ENCODE results near the gene TCP10L. TPM values are rescaled to one million over a fixed set of nuclear protein-coding genes. Genes with fewer than 3 reads are reported as not detected.
A peak's percentile ranks its signal among the peaks of the same experiment; 100 is the strongest.
"Not testable (repeated sequence)": the region's sequence is repeated elsewhere in the genome, so short reads cannot be mapped to it uniquely, and the experiment has no call there.

TCP10L gene
- total and polyA plus RNA-seq, 5 donors, result 1.4 to 3.4 (median 1.9) TPM

DNA sequence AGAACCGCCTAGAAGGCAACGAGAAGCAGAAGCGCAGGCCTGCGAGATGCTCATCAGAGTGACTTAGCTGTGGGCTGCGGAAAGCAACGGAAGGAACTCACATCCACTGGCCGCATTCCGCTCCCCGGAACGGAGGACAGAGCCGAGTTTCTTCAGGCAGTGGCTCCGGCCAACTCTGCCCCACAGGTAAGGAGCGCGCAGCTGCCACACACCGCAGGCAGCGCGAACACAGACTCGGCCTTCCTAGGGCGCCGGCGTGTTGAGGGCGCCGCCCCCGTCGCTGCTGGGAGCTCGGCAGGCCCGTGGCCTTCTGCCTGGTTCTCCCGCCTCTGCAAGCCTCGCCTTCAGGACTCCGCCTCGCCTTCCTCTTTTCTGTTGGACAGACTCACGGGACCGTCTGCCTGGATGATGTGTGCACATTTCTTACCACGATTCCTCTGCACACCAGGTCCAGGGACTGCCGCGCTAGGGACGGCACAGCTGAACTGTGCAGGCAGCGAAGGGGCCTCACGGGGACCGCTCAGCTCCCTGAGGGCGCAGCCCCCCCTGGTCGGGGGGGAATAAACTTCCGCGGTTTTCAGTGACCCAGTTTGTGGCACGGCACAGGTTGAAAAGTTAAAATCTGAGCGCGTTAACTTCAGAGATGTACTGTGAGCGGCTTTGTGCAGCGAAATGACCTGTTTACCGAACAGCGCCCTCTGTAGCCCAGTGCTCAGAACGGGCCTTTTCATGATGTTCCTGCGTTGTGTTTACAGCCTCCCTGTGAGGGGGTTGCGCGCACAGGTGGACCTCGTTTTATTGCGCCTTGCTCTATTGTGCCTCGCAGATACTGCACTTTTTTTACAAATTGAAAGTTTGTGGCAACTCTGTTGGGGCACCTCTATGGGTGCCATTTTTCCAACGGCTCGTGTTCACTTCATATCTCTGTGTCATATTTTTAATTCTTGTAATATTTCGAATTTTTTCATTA is 15.8 kb downstream of the TCP10L start:
- no peaks in the 10 kb centered on the region for H3K9me3 ChIP-seq (ENCODE audit: control insufficient read depth, low read length)
- WGBS, result 4% methylated on average over 61 of the region's 61 CpGs
- H3K27me3 ChIP-seq (ENCODE audit: control insufficient read depth, insufficient read depth), result no peaks in the 10 kb centered on the region
- peak; percentile 93 to 95 for ATAC-seq
- H3K4me3 ChIP-seq (ENCODE audit: low read length), result peak overlapping the region; percentile 38
- H3K27ac ChIP-seq (ENCODE audit: low read length), result peak overlapping the region; percentile 22
- peak; percentile 75 to 91 (median 84) for DNase-seq
- H3K4me1 ChIP-seq (ENCODE audit: control insufficient read depth, insufficient read depth, low read length), result no peaks in the 10 kb centered on the region
- intact Hi-C loops (cut with DNase I), result loop anchor here (5.0 to 10.0 kb wide), 4 partner anchors 105 to 167 kb away; partner anchors contain the start of gene EVA1C (in 1 of the 4)

DNA sequence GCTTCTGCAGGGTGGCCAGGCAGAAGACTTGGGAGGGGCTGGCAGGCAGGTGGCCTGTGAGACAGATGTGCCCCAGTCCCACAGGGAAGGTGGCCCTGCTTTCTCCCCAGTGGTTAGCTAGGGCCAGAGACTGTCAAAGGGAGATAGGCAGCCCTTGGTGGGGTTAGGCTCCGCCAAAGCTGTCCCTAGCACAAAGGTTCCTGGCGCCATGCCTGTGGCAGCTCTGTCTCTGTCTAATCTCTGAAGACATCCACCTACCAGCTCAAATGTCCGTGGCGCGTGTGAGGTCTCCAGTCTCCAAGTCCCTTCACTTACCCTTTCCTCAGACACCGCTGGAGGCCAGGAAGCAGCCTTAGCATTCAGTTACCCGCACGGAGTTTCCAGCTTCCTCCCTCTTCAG is 17.7 kb downstream of the TCP10L start:
- DNase-seq (no peak), ATAC-seq (no peak)
- no peak overlapping the region for H3K27ac ChIP-seq (ENCODE audit: low read length)
- WGBS, result 94% methylated on average over 8 of the region's 8 CpGs
- no peaks in the 10 kb centered on the region for H3K27me3 ChIP-seq (ENCODE audit: control insufficient read depth, insufficient read depth)
- H3K9me3 ChIP-seq (ENCODE audit: control insufficient read depth, low read length), result no peaks in the 10 kb centered on the region
- intact Hi-C loops (cut with DNase I), result loop anchor here in 2 of 4 donors (5.0 to 10.0 kb wide), 3 partner anchors 103 to 165 kb away; partner anchors contain the start of gene EVA1C (in 1 of the 2)
- H3K4me3 ChIP-seq (ENCODE audit: low read length), result no peak overlapping the region
- no peaks in the 10 kb centered on the region for H3K4me1 ChIP-seq (ENCODE audit: control insufficient read depth, insufficient read depth, low read length)

DNA sequence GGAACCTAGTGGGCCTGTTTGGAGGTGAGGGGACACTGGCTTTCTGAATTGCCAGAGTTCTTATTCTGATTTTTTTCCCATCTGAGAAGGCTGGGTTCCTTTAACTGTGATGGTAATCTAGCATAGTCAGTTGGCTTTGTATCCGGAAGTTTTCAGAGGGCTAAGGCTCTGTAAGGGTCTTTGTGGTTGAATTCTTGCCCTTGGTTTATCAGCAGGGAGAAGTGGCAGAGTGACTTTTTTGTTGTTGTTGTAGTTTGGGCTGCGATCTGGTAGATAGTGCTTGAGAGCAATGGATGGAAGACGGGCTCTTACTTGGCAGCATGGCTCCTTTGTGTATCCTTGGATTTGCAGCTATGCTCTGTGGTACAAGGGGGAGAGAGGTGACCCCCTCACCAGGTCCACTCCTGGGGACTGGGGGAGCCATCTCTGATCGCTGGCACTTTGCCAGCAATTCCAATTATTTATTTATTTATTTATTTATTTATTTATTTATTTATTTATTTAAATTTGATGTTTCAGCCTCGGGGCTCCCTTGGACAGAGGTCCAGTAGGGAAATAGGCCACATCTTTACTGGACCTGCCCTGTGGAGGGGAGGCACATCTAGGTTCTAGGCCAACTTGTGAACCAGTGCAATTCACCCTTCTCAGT is 18.5 kb downstream of the TCP10L start:
- H3K4me3 ChIP-seq (ENCODE audit: low read length), result no peak overlapping the region
- no peaks in the 10 kb centered on the region for H3K4me1 ChIP-seq (ENCODE audit: control insufficient read depth, insufficient read depth, low read length)
- H3K27ac ChIP-seq (ENCODE audit: low read length), result no peak overlapping the region
- ATAC-seq, result no peak
- intact Hi-C loops (cut with DNase I), result loop anchor here in 2 of 4 donors (5.0 to 10.0 kb wide), 3 partner anchors 102 to 165 kb away; partner anchors contain the start of gene EVA1C (in 1 of the 2)
- H3K9me3 ChIP-seq (ENCODE audit: control insufficient read depth, low read length), result no peaks in the 10 kb centered on the region
- 88% methylated on average over 5 of the region's 5 CpGs for WGBS
- H3K27me3 ChIP-seq (ENCODE audit: control insufficient read depth, insufficient read depth), result no peaks in the 10 kb centered on the region
- no peak for DNase-seq

DNA sequence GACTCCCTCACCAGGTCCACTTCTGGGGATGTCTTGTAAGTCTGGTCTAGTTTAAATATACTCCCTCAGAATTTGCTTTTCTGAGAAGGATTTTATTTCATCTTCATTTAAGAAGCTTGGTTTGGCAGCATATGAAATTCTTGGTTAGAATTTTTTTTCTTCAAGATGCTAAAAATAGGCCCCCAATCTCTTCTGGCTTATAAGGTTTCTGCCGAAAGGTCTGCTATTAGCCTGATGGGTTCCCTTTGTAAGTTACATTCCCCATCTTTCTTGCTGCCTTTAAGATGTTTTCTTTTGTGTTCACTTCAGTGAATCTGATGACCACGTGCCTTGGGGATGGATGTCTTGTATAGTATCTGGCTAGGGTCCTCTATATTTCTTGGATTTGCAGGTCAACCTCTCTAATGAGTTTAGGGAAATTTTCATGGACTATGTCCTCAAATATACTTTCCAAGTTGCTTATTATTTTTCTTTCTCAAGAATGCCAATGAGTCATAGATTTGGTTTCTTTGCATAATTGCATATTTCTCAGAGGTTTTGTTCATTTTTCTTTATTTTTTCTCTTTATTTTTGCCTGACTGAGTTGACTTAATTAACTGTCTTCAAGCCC is 19.4 kb downstream of the TCP10L start:
- Histone ChIP-seq H3K9me3 (ENCODE audit: control insufficient read depth, low read length) (no peaks in the 10 kb centered on the region), H3K27me3 (ENCODE audit: control insufficient read depth, insufficient read depth) (no peaks in the 10 kb centered on the region), H3K4me3 (ENCODE audit: low read length) (no peak overlapping the region), H3K27ac (ENCODE audit: low read length) (no peak overlapping the region), H3K4me1 (ENCODE audit: control insufficient read depth, insufficient read depth, low read length) (no peaks in the 10 kb centered on the region)
- DNase-seq (no peak), ATAC-seq (no peak)
- intact Hi-C loops (cut with DNase I), result loop anchor here in 2 of 4 donors (5.0 to 10.0 kb wide), 3 partner anchors 101 to 164 kb away; partner anchors contain the start of gene EVA1C (in 1 of the 2)
- 84% methylated on average over 2 of the region's 2 CpGs for WGBS

DNA sequence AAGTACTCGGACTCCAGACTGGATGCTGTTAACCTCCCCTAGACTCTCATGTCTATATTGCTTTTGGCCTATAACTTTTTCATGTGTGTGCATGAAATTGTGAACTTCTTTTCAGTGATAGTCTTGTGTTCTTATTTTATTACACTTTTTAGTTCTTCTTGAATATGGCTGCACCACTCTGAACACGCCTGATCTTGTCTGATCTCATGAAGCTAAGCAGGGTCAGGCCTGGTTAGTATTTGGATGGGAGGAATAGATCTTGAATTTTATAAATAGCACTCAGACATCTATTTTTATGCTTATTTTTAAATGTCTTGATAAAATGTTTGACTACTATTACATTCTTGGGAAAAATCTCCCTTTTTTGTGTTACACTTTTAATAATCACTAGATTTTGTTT is 22.4 kb downstream of the TCP10L start:
- Histone ChIP-seq H3K27me3 (ENCODE audit: control insufficient read depth, insufficient read depth) (no peaks in the 10 kb centered on the region), H3K4me1 (ENCODE audit: control insufficient read depth, insufficient read depth, low read length) (no peaks in the 10 kb centered on the region), H3K27ac (ENCODE audit: low read length) (no peak overlapping the region), H3K9me3 (ENCODE audit: control insufficient read depth, low read length) (no peaks in the 10 kb centered on the region), H3K4me3 (ENCODE audit: low read length) (no peak overlapping the region)
- 83% methylated on average over 2 of the region's 2 CpGs for WGBS
- intact Hi-C loops (cut with DNase I), result loop anchor here in 1 of 4 donors (10.0 kb wide), 1 partner anchor 98 kb away; no protein-coding TSS in a partner anchor
- DNase-seq (no peak), ATAC-seq (no peak)

DNA sequence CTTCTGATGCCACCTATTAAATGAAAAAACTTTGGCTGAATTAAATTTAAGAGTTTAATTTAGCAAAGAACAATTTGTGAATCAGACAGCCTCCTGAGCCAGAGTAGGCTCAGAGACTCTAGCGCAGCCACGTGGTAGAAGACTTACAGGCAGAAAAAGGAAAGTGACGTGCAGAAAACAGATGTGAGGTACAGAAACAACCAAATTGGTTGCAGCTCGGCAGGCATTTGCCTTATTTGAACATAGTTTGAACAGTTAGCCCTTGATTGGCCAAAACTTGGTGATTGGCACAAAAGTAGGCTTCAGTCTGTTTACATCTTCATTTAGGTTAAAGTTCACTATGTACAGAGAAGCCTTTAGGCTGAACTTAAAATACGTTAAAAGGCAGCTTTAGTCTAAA is 22.9 kb downstream of the TCP10L start:
- intact Hi-C loops (cut with DNase I), result loop anchor here in 1 of 4 donors (10.0 kb wide), 1 partner anchor 98 kb away; no protein-coding TSS in a partner anchor
- no peaks in the 10 kb centered on the region for H3K4me1 ChIP-seq (ENCODE audit: control insufficient read depth, insufficient read depth, low read length)
- ATAC-seq, result peak; percentile 75 to 80
- DNase-seq, result peak in 1 of 3 donors; percentile 72
- no peaks in the 10 kb centered on the region for H3K9me3 ChIP-seq (ENCODE audit: control insufficient read depth, low read length)
- no peak overlapping the region for H3K4me3 ChIP-seq (ENCODE audit: low read length)
- H3K27ac ChIP-seq (ENCODE audit: low read length), result no peak overlapping the region
- H3K27me3 ChIP-seq (ENCODE audit: control insufficient read depth, insufficient read depth), result no peaks in the 10 kb centered on the region
- WGBS, result 40% methylated on average over 5 of the region's 5 CpGs

DNA sequence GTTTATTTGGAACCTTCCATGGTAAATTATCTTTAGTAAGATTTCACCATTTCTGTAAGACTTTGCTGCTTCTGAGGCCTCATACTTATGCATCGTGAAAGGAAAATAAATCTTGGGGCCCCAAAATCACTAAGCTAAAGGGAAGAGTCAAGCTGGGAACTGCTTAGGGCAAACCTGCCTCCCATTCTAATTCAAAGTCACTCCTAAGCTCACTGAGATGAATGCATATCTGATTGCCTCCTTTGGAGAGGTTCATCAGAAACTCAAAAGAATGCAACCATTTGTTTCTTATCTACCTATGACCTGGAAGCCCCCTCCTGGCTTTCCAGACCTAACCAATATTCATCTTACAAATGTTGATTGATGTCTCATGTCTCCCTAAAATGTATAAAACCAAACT is 23.8 kb downstream of the TCP10L start:
- H3K27me3 ChIP-seq (ENCODE audit: control insufficient read depth, insufficient read depth); DNase-seq; H3K27ac ChIP-seq (ENCODE audit: low read length); H3K9me3 ChIP-seq (ENCODE audit: control insufficient read depth, low read length); H3K4me1 ChIP-seq (ENCODE audit: control insufficient read depth, insufficient read depth, low read length); H3K4me3 ChIP-seq (ENCODE audit: low read length); ATAC-seq: not testable (repeated sequence)
- intact Hi-C loops (cut with DNase I), result loop anchor here in 1 of 4 donors (10.0 kb wide), 1 partner anchor 97 kb away; no protein-coding TSS in a partner anchor
- 76% methylated on average over 1 of the region's 1 CpG for WGBS

DNA sequence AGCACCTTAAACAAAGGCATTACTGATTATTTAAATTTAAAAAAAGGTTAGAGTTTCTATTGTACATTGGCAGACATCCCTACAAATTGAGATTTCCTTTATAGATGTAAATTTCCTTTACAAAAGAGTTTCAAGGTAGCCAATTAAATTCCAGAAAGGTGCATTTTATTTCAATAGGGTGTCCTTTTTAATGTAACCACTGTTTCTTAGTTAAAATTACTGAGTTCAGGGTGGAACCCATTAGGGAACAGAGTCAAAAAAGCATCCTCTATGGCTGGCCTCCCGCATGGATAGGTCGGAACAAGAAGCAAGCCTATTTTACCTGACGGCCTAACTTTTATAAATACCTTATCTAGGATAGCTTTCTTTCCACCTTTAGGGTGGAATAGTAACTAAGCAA is 24.4 kb downstream of the TCP10L start:
- intact Hi-C loops (cut with DNase I), result loop anchor here in 1 of 4 donors (10.0 kb wide), 1 partner anchor 96 kb away; no protein-coding TSS in a partner anchor
- no peaks in the 10 kb centered on the region for H3K9me3 ChIP-seq (ENCODE audit: control insufficient read depth, low read length)
- ATAC-seq (no peak), DNase-seq (no peak)
- H3K27ac ChIP-seq (ENCODE audit: low read length), result no peak overlapping the region
- WGBS, result 97% methylated on average over 3 of the region's 3 CpGs
- no peaks in the 10 kb centered on the region for H3K4me1 ChIP-seq (ENCODE audit: control insufficient read depth, insufficient read depth, low read length)
- H3K27me3 ChIP-seq (ENCODE audit: control insufficient read depth, insufficient read depth), result no peaks in the 10 kb centered on the region
- no peak overlapping the region for H3K4me3 ChIP-seq (ENCODE audit: low read length)

DNA sequence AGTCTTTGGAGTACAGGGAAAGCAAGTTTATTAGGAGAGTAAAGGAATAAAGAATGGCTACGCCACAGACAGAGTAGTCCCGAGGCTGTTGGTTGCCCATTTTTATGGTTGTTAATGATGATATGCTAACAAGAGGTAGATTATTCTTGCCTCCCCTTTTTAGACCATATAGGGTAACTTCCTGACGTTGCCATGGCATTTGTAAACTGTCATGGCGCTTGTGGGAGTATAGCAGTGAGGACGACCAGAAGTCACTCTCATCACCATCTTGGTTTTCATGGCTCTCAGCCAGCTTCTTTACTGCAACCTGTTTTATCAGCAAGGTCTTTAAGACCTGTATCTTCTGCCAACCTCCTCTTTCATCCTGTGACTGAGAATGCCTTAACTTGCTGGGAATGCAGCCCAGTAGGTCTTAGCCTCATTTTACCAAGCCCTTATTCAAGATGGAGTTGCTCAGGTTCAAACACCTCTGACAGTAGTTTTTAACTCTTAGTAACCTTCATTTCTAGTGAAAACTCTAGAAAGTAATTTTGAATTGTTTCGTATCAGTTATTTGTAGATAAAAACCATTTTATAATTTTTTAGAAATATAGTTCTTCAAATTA is 26.2 kb downstream of the TCP10L start:
- 91% methylated on average over 6 of the region's 6 CpGs for WGBS
- H3K9me3 ChIP-seq (ENCODE audit: control insufficient read depth, low read length), result no peaks in the 10 kb centered on the region
- H3K4me3 ChIP-seq (ENCODE audit: low read length), result no peak overlapping the region
- no peak for ATAC-seq
- H3K27me3 ChIP-seq (ENCODE audit: control insufficient read depth, insufficient read depth), result no peaks in the 10 kb centered on the region
- no peak overlapping the region for H3K27ac ChIP-seq (ENCODE audit: low read length)
- DNase-seq, result no peak
- no peaks in the 10 kb centered on the region for H3K4me1 ChIP-seq (ENCODE audit: control insufficient read depth, insufficient read depth, low read length)
- intact Hi-C loops (cut with DNase I), result no loop called here

DNA sequence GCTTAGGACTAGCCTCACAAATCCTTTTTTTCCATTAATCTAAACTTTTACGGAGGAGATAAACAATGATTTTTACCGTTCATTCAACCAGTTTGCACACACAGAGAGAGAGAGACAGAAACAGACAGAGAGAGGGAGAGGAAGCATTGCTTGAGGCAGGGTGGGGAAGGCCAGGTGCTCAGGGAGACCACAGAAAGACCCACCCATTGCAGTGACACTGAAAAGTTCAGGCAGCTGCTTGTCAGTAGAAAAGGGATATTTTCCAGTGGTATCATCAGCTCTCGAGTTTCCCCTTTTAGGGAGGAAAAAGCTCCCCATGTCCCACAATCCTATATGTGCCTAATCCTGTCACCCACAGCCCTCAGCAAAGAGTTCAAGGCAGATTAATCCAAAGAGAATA is 27.2 kb downstream of the TCP10L start:
- Histone ChIP-seq H3K27me3 (ENCODE audit: control insufficient read depth, insufficient read depth) (no peaks in the 10 kb centered on the region), H3K27ac (ENCODE audit: low read length) (no peak overlapping the region), H3K4me3 (ENCODE audit: low read length) (no peak overlapping the region), H3K4me1 (ENCODE audit: control insufficient read depth, insufficient read depth, low read length) (no peaks in the 10 kb centered on the region), H3K9me3 (ENCODE audit: control insufficient read depth, low read length) (no peaks in the 10 kb centered on the region)
- DNase-seq (no peak), ATAC-seq (no peak)
- intact Hi-C loops (cut with DNase I), result no loop called here
- WGBS, result 84% methylated on average over 3 of the region's 3 CpGs
